ENCODE measurements around the gene C3orf22. TPM values are rescaled to one million over a fixed set of nuclear protein-coding genes. Genes with fewer than 3 reads are reported as not detected.

Gene C3orf22, protein sequence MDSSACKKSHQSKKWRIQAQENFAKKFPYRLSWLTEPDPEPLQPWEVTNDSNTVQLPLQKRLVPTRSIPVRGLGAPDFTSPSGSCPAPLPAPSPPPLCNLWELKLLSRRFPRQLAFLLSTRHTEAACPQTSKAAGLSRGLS
- total RNA-seq = not detected in 2 replicates

DNA sequence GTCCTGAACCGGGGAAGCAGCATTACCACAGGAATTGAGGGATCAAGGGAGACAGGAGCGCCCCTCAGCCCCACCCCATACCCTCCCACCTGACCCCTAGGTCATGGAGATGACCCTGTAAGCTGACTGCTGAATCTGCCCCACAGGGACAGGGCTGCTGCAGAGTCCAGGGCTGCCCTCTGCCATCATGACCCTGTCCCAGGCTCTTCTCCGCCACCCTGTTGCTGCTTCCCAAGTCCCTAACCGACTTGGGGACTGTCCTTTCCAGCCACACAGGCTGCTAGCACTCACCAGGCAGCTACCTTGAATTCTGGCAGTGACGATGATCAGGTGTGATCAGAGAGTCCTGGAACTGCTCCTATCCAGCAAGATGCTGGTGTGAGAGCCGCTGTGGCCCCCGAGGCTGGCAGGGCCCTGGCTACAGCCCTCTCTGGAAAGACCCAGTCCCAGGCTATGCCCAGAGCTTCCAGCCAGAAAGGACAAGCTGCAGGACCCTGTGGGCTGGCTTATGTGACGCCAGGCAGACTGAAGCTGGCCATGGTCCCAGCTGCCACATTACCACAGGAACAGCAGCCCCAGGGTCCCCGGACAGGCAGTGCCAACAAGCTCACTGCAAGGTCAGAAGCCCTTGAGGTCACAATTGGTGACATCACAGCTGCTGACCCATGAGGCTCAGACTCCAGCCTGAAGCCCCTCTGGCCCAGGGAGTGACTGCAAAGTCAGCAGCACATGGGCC, at the start of gene C3orf22:
C3orf22 (minus strand) TSS at position 597 of the 736 bp plus-strand sequence. CDS start 5,542 bp downstream, outside the sequence.

DNA sequence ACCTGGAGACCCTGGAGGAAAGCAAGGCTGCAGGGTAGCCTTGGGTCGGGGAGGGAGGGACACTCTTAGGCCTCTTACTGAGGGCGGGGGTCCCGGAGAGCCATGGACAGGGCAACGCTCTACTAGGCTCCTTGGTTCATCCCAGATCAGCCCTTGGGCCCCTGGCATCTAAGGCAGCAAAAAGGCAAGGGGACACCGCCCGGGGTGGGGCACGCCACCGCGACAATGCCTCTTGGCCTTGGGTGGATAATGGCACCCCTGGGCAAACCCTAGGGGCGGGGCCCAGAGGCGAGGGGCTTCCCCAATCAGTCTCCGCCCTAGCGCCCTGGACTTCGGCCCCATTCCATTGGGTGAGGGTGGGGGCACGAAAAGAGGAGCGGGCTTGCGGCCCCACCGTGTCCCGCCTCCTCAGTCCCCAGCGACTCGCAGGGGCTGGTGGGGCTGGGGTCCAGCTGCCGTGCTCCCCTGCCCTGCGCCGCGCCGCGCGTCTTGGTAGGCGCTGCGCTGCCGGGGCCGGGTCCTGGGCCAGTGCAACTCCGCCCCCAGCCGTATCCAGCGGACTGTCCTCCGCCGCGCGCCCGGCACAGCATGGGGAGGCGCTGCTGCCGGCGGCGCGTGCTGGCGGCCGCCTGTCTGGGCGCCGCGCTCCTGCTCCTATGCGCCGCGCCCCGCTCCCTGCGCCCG, 34.8 kb downstream of the C3orf22 start, which contains the start of gene CHST13:
CHST13 (plus strand) TSS at position 411 of the 684 bp plus-strand sequence; CDS start at position 589, 178 bp downstream.

DNA sequence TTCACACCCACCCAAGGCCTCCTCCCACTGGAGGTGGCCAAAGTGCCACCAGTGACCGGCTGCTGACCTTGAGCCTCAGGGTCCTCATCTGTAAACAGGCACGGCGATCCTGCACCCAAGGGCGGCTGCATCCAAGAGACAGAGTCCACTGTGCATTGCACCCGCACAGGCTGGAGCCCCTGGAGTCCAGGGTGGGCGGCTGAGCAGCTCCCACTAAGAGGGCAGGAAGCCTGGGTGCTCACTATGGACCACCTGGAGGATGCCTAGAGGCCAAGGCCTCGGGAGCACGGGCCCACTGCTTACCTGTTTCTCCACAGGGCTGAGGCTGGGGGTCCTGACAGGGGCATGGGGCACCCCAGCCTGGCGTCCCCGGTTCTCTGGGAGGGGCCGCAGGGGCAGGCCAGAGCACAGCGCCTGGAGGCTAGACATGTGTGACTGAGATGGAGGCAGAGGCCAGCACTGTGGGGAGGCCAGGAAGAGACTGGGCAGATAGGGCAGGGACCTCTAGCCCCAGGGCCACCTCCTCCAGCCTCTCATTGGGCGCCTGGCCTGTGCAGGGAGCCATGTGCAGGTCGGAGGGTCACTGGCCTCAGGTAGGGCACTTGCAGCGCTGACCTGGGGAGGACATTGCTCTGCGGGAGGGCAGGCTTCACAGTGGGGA, 41.3 kb downstream of the C3orf22 start, which contains the start of gene UROC1:
UROC1 (minus strand) TSS at position 483 of the 661 bp plus-strand sequence; CDS start at position 429, 54 bp downstream.

Small RNA genes lying within 50 kb of the gene (small RNA-seq; reads per million reads assigned to genes)
- gene RNA5SP138 = not detected

Other genes with a start within 250 kb of the C3orf22 start
- 0.49 and 1.1 TPM in 2 replicates for gene KLF15, start 201.5 kb downstream of the C3orf22 start, total RNA-seq
- gene CFAP100, start 164.0 kb downstream of the C3orf22 start, total RNA-seq = not detected in 2 replicates
- gene ZXDC, start 83.0 kb downstream of the C3orf22 start, total RNA-seq = 29.1 and 36.5 TPM in 2 replicates
- gene UROC1, start 41.2 kb downstream of the C3orf22 start, total RNA-seq = not detected in 2 replicates
- 0.24 and 0.65 TPM in 2 replicates for gene CHST13, start 34.8 kb downstream of the C3orf22 start, total RNA-seq
- gene TXNRD3, start 96.2 kb upstream of the C3orf22 start, total RNA-seq = 13.7 and 16.4 TPM in 2 replicates
- 7.1 and 11.2 TPM in 2 replicates for gene CHCHD6, start 145.3 kb upstream of the C3orf22 start, total RNA-seq

Measured in hair follicle dermal papilla cell (primary cell).